WTC11 (cell line): ENCODE results near the gene CNTRL.

ENCODE experiments used
- ATF3 ChIP-seq: sonication (generic); formaldehyde crosslinking; conservative IDR thresholded peaks from 2 replicates; pipeline ENCODE4 v1.8.1; 2022; ENCODE audit warnings: mild to moderate bottlenecking, missing genetic modification reagents
- CTCF ChIP-seq: fragments of 200-600 bp; IDR thresholded peaks from 2 replicates; pipeline ENCODE4 v1.8.0; 2022; ENCODE audit warnings: antibody characterized with exemption
- ESRRA ChIP-seq: sonication (generic); formaldehyde crosslinking; IDR thresholded peaks from 2 replicates; pipeline ENCODE4 v1.8.1; 2022; ENCODE audit warnings: mild to moderate bottlenecking, missing genetic modification reagents, borderline replicate concordance
- IRF2 ChIP-seq: sonication (generic); formaldehyde crosslinking; IDR thresholded peaks from 2 replicates; pipeline ENCODE4 v1.8.0; 2022; ENCODE audit warnings: low read depth, missing genetic modification reagents, borderline replicate concordance
- MYBL2 ChIP-seq: sonication (generic); formaldehyde crosslinking; IDR thresholded peaks from 2 replicates; pipeline ENCODE4 v1.8.1; 2023; ENCODE audit warnings: mild to moderate bottlenecking, moderate library complexity, missing genetic modification reagents
- NR1H2 ChIP-seq: sonication (generic); formaldehyde crosslinking; IDR thresholded peaks from 2 replicates; pipeline ENCODE4 v1.9.0; 2021; ENCODE audit warnings: mild to moderate bottlenecking, moderate library complexity, missing genetic modification reagents
- NR2C2 ChIP-seq: sonication (generic); formaldehyde crosslinking; IDR thresholded peaks from 2 replicates; pipeline ENCODE4 v1.8.0; 2022; ENCODE audit warnings: mild to moderate bottlenecking, missing genetic modification reagents
- NR3C1 ChIP-seq: sonication (generic); formaldehyde crosslinking; conservative IDR thresholded peaks from 2 replicates; pipeline ENCODE4 v1.8.1; 2023; ENCODE audit warnings: low read depth, mild to moderate bottlenecking, missing genetic modification reagents
- SMAD4 ChIP-seq: sonication (generic); formaldehyde crosslinking; IDR thresholded peaks from 2 replicates; pipeline ENCODE4 v1.8.0; 2022; ENCODE audit warnings: mild to moderate bottlenecking, missing genetic modification reagents
- TF ChIP-seq, protein P1 (sequence below): sonication (generic); formaldehyde crosslinking; IDR thresholded peaks from 2 replicates; pipeline ENCODE4 v1.8.1; 2023; ENCODE audit warnings: mild to moderate bottlenecking, missing genetic modification reagents, moderate library complexity
- TF ChIP-seq, protein P2 (sequence below): sonication (generic); formaldehyde crosslinking; IDR thresholded peaks from 2 replicates; pipeline ENCODE4 v1.8.0; 2023; ENCODE audit warnings: missing genetic modification reagents, mild to moderate bottlenecking, borderline replicate concordance

DNA sequence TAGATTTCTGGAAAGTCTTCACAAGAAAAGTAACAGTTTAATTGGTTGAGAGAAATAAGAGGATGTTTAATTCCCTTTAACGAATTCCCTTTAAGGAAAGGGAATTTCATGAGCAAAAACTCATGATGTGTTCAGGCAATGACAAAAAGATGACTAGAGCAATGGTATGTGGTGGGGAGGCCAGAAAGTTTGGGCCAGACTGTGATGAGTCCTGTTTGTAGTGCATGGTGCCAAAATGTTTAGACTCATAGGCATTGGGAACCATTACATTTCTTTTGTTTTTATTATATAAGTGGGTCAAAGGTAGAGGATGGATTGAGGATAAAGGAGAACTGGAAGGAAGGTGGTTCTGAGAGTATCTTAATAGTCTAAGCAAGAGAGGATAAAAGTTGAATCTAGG is 10.9 kb downstream of the CNTRL start:
- TF ChIP-seq ATF3 (CRISPR knock-in tag) (no peak), MYBL2 (CRISPR knock-in tag) (no peak), ESRRA (CRISPR knock-in tag) (no peak), CTCF (no peak), IRF2 (no peak), NR2C2 (CRISPR knock-in tag) (no peak), SMAD4 (CRISPR knock-in tag) (no peak), NR1H2 (CRISPR knock-in tag) (no peak), NR3C1 (no peak)
- TF ChIP-seq, protein P1, sequence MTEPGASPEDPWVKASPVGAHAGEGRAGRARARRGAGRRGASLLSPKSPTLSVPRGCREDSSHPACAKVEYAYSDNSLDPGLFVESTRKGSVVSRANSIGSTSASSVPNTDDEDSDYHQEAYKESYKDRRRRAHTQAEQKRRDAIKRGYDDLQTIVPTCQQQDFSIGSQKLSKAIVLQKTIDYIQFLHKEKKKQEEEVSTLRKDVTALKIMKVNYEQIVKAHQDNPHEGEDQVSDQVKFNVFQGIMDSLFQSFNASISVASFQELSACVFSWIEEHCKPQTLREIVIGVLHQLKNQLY (CRISPR knock-in tag) = no peak
- TF ChIP-seq, protein P2, sequence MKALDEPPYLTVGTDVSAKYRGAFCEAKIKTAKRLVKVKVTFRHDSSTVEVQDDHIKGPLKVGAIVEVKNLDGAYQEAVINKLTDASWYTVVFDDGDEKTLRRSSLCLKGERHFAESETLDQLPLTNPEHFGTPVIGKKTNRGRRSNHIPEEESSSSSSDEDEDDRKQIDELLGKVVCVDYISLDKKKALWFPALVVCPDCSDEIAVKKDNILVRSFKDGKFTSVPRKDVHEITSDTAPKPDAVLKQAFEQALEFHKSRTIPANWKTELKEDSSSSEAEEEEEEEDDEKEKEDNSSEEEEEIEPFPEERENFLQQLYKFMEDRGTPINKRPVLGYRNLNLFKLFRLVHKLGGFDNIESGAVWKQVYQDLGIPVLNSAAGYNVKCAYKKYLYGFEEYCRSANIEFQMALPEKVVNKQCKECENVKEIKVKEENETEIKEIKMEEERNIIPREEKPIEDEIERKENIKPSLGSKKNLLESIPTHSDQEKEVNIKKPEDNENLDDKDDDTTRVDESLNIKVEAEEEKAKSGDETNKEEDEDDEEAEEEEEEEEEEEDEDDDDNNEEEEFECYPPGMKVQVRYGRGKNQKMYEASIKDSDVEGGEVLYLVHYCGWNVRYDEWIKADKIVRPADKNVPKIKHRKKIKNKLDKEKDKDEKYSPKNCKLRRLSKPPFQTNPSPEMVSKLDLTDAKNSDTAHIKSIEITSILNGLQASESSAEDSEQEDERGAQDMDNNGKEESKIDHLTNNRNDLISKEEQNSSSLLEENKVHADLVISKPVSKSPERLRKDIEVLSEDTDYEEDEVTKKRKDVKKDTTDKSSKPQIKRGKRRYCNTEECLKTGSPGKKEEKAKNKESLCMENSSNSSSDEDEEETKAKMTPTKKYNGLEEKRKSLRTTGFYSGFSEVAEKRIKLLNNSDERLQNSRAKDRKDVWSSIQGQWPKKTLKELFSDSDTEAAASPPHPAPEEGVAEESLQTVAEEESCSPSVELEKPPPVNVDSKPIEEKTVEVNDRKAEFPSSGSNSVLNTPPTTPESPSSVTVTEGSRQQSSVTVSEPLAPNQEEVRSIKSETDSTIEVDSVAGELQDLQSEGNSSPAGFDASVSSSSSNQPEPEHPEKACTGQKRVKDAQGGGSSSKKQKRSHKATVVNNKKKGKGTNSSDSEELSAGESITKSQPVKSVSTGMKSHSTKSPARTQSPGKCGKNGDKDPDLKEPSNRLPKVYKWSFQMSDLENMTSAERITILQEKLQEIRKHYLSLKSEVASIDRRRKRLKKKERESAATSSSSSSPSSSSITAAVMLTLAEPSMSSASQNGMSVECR (CRISPR knock-in tag) = no peak
